ENCODE data around the gene RAP1GAP.
A peak's percentile ranks its signal among the peaks of the same experiment; 100 is the strongest.

Gene RAP1GAP

GRCh38 chr1:21607549-21608529 is 61.3 kb downstream of the RAP1GAP start:
- peak in 2 of 5 experiments; percentile 17 to 63 for DNase-seq

- DNase-seq = no peak
These were observed 63.0 kb downstream of the RAP1GAP start for GRCh38 chr1:21605964-21606705.

GRCh38 chr1:21605012-21605715 is 64.0 kb downstream of the RAP1GAP start:
- no peak for DNase-seq

DNA sequence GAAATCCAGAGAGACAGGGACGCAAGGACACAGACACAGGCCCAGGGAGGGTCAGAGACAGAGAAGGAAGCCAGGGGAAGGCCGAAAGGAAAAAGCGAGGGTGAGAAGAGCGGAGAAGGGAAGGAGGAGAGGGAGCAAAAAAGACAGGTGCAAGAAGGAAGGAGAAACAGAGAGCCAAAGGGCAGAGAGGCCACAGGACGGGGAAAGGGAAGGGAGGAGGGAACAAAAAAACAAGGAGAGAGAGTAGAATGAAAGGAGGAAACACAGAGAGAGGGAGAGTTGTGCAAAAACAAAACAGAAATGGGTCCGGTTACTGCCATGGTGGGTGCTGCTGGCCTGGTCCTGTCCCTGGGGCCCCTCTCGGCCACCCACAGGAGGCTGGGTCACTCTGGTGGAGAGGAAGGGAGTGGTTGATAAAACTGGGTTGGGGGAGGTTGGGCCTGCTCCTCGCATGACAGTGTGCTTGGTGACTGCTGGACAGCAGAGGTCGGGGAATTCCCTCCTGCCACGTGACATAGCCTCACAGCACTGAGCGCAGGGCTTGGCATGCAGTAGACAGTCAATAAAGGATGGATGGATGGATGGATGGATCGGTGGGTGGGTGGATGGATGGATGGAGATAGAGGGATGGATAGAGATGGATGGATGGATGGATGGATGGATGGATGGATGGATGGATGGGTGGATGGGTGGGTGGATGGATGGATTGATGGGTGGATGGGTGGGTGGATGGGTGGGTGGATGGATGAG is 64.8 kb downstream of the RAP1GAP start:
- no peak for DNase-seq

- DNase-seq = no peak
These were observed 65.7 kb downstream of the RAP1GAP start for GRCh38 chr1:21603177-21604138.

DNA sequence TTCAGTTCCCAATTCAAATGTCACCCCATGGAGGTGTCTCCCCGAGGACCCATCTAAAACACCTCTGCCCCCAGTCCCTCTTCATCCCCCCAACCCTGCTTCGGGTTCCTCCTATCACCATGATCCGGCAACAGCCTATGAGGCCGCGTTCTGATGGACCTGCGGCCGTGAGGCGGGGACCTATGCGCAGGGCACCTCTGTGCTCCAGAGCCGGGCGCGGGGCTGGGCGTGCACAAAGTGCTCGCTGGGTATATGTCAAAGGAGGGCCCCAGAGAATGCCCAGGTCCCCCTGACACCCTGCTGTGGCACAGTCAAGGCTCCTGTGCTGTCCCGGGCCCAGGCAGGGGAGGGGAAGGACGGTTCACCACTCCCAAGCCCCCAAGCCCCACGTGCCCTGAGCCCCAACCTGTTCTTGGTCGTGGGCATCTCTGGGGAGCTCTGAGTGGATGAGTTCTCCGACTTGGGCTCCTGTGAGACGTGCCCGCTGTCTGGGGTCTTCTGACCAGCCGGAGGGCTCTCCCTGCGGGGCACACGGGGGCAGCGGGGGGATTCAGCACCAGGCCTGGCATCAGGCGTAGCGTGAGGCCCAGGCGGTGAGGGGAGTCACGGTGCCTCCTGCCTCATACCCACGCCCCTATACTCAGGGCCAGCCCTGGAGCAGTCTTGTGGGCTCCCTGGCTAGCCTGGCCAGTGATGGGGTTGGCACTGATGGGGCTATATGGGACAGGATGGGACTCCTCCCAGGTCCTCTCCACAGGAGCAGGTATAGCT is 67.7 kb downstream of the RAP1GAP start:
- no peak for DNase-seq

DNA sequence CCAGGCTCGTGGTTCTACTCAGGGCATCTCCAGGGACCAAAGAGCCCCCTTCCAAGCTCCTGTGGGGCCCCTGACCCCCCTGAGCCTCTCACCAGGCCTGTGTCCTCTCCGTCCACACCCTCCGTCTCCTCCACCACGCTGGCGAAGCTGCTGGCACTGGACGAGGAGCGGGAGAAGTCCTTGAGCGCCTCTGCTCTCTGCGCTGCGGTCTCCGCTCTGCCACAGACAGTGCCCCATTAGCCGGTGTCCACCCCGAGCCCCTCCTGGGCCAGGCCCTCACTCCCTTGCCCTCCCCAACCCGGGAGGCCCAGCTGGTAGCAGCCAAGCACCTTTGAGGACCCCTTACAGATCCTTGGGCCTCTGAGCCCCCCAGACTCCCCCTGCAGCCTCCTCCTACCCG is 69.8 kb downstream of the RAP1GAP start:
- no peak for DNase-seq

DNA sequence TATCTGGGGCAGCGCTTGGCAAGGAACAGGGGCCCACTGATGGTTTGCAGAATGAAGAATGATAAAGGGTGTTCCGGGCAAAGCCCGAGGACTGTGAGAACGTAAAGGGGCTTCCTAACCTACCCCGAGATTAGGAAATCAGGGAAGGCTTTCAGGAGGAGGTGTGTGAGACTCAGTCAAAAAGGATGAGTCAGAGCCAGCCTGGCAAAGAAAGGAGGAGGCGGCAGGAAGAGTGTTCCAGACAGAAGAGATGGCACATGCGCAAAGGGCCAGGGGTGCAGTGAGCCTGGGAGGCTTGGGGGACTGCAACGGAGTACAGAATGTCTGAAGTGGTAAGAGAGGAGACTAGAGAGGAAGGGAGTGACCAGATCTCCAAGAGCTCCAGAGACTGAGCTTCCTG is 70.3 kb downstream of the RAP1GAP start:
- DNase-seq = no peak

- DNase-seq = no peak
These were observed 70.7 kb downstream of the RAP1GAP start for GRCh38 chr1:21598417-21598816.

DNA sequence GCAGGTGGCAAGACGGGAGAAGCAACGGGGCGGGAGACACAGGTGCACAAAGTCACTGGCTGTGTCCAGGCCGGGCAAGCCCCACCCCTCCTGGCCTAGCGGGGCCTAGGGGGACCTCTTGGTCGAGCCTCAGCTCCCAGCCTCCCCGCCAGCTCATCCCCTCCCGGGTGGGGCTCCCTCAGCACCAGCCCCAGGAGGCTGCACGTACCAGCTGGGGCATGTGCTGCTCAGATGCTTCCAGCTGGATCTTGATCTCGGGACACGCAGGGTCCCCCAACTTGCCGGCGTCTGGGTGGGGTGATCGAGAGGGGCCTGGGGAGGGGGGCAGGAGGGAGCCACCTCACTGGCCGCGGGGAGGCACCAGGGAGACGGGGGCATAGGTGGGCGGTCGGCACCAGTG is 71.4 kb downstream of the RAP1GAP start:
- no peak for DNase-seq

GRCh38 chr1:21596628-21597027 is 72.5 kb downstream of the RAP1GAP start:
- no peak for DNase-seq

DNA sequence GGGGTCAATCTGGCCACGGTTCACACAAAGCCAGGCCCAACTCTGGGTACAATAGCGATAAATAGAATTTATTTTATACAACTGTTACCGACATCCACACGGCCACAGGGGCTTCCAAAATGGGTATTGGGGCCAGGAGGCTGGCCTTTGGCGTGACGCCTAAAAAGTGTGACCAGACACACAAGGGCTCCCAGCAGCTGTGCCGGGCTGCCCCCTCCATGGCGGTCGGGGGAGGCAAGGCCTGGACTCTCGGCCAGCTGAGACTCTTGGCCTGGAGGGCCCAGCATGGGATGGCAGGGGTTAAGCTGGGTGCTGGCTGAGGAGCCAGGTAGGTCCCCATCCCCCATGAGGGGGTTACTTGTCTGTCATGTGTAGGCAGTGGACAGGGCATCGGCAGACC is 73.0 kb downstream of the RAP1GAP start:
- no peak for DNase-seq

GRCh38 chr1:21594935-21595897 is 73.9 kb downstream of the RAP1GAP start:
- peak in 2 of 5 experiments; percentile 29 to 36 for DNase-seq

GRCh38 chr1:21594501-21594900 is 74.7 kb downstream of the RAP1GAP start:
- DNase-seq = no peak

DNA sequence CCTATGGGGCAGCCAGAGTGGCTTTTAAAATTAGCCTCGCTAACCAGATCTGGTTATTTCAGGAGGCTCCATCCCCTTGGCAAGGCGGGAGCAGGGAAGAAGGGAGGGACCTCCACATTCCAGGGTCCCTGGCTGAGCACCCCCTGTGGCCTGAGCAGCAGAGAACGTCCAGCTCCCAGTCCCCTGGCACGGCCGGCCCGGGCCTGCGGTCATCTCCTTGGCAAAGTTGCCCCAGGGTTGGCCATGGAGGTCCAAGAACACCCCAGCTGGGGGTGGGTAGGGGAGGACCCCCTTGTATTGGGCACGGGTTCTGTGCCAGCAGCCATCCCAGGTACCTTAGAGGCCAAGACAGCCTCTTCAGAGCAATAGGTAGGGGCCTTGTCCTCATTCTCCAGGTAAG is 75.9 kb downstream of the RAP1GAP start:
- no peak for DNase-seq

DNA sequence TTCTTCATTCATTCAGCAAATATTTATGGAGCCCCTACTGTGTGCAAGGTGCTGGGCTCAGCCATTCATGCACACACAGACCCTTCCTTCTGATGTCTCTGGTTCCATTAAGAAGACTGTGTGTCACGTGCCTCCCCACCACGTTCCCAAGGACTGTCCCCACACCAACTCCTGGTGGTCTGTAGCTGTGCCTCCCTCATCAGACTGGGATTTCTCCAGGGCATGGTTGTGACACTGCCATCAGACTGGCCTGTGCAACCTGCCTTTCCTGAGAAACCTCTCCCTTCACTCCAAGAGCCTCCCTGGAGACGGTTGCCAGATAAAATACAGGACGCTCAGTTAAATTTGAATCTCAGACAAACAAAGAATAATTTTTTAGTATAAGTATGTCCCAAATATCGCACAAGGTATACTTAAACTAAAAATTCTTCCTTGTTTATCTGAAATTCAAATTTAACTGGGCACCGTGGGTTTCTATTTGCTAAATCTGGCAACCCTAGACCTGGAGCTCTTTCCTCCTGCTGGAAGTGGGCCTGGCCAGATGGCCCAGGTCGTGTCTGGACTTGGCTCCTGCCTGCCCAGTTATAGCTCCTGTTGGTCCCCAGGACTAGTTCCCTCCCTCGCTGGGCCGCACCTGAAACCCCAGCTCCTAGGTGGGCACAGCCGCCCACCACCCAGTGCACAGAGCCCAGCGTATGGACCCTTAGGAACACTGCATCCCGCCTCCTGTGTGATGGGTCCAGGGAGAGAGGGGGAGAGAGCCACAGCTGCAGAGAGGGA is 76.9 kb downstream of the RAP1GAP start:
- DNase-seq = no peak

DNA sequence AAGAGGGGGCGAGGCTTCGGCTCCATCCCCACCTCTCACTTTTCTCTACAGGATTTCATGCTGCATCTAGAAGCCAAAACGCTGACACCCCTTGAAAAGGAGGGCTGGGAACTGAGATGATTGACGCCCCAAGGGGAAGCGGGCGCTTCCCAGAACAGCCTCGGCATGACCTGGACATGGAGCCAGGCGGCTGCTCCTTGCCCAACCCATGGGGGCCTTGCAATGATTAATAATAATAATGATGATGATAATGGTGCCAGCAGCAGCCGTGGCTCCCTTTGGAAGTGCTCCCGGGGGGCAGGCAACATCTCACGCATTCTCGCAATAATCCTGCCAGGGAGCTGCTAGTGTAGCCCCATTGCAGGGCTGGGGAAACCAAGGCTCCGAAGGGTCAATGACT is 78.2 kb downstream of the RAP1GAP start:
- DNase-seq = no peak
